Neural cell (in vitro differentiated cells): ENCODE data around the gene MGAT5. TPM values are rescaled to one million over a fixed set of nuclear protein-coding genes. Genes with fewer than 3 reads are reported as not detected.

Source experiments
- H2AFZ ChIP-seq: fragments of 200-600, 300-800 bp; sonication (generic), shearing (Covaris generic); 2 replicates; pipeline ENCODE4 v1.6.0; 2014; ENCODE audit warnings: low read depth, mild to moderate bottlenecking, antibody characterized with exemption, low read length, moderate library complexity
- H3F3A ChIP-seq: fragments of 200-600 bp; shearing (Covaris generic); 2 replicates; pipeline ENCODE4 v1.6.1; 2016; ENCODE audit warnings: mild to moderate bottlenecking, moderate library complexity, mixed read lengths, antibody characterized with exemption, low read length; ENCODE audit not compliant: insufficient read depth, poor library complexity, severe bottlenecking
- H3K27ac ChIP-seq: fragments of 200-600, 300-800 bp; sonication (generic), shearing (Covaris generic); 2 replicates; pipeline ENCODE4 v1.5.1; 2014; ENCODE audit warnings: mild to moderate bottlenecking, low read length, moderate library complexity
- H3K27me3 ChIP-seq: fragments of 300-800, 200-600 bp; sonication (generic), shearing (Covaris generic); 2 replicates; pipeline ENCODE4 v1.6.0; 2014; ENCODE audit warnings: mild to moderate bottlenecking, low read depth, low read length, moderate library complexity; ENCODE audit not compliant: insufficient read depth
- H3K36me3 ChIP-seq: fragments of 300-800, 200-600 bp; sonication (generic), shearing (Covaris generic); 2 replicates; pipeline ENCODE4 v1.5.1; 2014; ENCODE audit warnings: mild to moderate bottlenecking, antibody characterized with exemption, low read length, moderate library complexity; ENCODE audit not compliant: insufficient read depth
- H3K4me2 ChIP-seq: fragments of 300-800, 200-600 bp; sonication (generic), shearing (Covaris generic); 2 replicates; pipeline ENCODE4 v1.6.0; 2014; ENCODE audit warnings: mild to moderate bottlenecking, low read length
- H3K4me3 ChIP-seq: fragments of 300-800, 200-600 bp; sonication (generic), shearing (Covaris generic); 2 replicates; pipeline ENCODE4 v1.5.1; 2014; ENCODE audit warnings: mild to moderate bottlenecking, low read length, moderate library complexity
- H3K79me2 ChIP-seq: fragments of 200-600 bp; shearing (Covaris generic); replicated peaks from 2 replicates; pipeline ENCODE4 v1.6.0; 2014; ENCODE audit warnings: mild to moderate bottlenecking, low read length, moderate library complexity; ENCODE audit not compliant: insufficient read depth
- H3K9ac ChIP-seq: fragments of 300-800, 200-600 bp; sonication (generic), shearing (Covaris generic); 2 replicates; pipeline ENCODE4 v1.6.1; 2016; ENCODE audit warnings: mild to moderate bottlenecking, low read length, mixed read lengths
- H3K9me2 ChIP-seq: fragments of 200-600 bp; shearing (Covaris generic); 2 replicates; pipeline ENCODE4 v1.6.1; 2016; ENCODE audit warnings: mild to moderate bottlenecking, low read length, mixed read lengths; ENCODE audit not compliant: insufficient read depth
- H3K9me3 ChIP-seq: fragments of 200-600, 300-800 bp; sonication (generic), shearing (Covaris generic); 2 replicates; pipeline ENCODE4 v1.6.1; 2016; ENCODE audit warnings: mild to moderate bottlenecking, mixed run types, low read length, moderate library complexity, mixed read lengths
- H4K20me1 ChIP-seq: fragments of 200-600 bp; shearing (Covaris generic); 2 replicates; pipeline ENCODE4 v1.6.1; 2016; ENCODE audit warnings: mild to moderate bottlenecking, mixed run types; ENCODE audit not compliant: insufficient read depth
- CTCF ChIP-seq: fragments of 450-650 bp; IDR thresholded peaks from 2 replicates; pipeline ENCODE4 v1.5.1; 2014; ENCODE audit warnings: antibody characterized with exemption, mild to moderate bottlenecking, moderate library complexity; ENCODE audit not compliant: poor library complexity, severe bottlenecking
- EP300 ChIP-seq: fragments of 450-650 bp; conservative IDR thresholded peaks from 2 replicates; pipeline ENCODE4 v1.6.1; 2014; ENCODE audit warnings: antibody characterized with exemption, mild to moderate bottlenecking, moderate library complexity; ENCODE audit not compliant: poor library complexity, severe bottlenecking
- EZH2 ChIP-seq: fragments of 200-600, 300-800 bp; shearing (Covaris generic), sonication (generic); IDR thresholded peaks from 2 replicates; pipeline ENCODE4 v1.6.1; 2014; ENCODE audit warnings: antibody characterized with exemption, low read length, borderline replicate concordance, mild to moderate bottlenecking; ENCODE audit not compliant: insufficient read depth, poor library complexity, severe bottlenecking
- MXI1 ChIP-seq: fragments of 450-650 bp; conservative IDR thresholded peaks from 2 replicates; pipeline ENCODE4 v1.6.1; 2014; ENCODE audit warnings: antibody characterized with exemption, mild to moderate bottlenecking; ENCODE audit not compliant: poor library complexity, severe bottlenecking
- POLR2AphosphoS5 ChIP-seq: IDR thresholded peaks from 2 replicates; pipeline ENCODE4 v1.6.1; 2012
- RAD21 ChIP-seq: fragments of 450-650 bp; conservative IDR thresholded peaks from 2 replicates; pipeline ENCODE4 v1.6.1; 2014; ENCODE audit warnings: antibody characterized with exemption, mild to moderate bottlenecking, moderate library complexity
- REST ChIP-seq: IDR thresholded peaks from 2 replicates; pipeline ENCODE4 v1.6.1; 2012; ENCODE audit warnings: borderline replicate concordance
- SMC3 ChIP-seq: fragments of 450-650 bp; conservative IDR thresholded peaks from 2 replicates; pipeline ENCODE4 v1.6.1; 2014; ENCODE audit warnings: antibody characterized with exemption, mild to moderate bottlenecking, moderate library complexity; ENCODE audit not compliant: poor library complexity
- TAF1 ChIP-seq: IDR thresholded peaks from 2 replicates; pipeline ENCODE4 v1.6.1; 2012; ENCODE audit warnings: low read depth
- polyA plus RNA-seq: library from polyadenylated mRNA; depleted of rRNA; stranded (reverse); fragments of >200 nt; gene quantifications from 2 replicates; pipeline ENCODE4 v1.2.3, GENCODE V29; 2014

Gene MGAT5
- polyA plus RNA-seq, 1 donor from 2014 or later: 40.9 TPM

- no peak for TF ChIP-seq POLR2AphosphoS5
- TF ChIP-seq REST: no peak
- TF ChIP-seq TAF1: no peak
- no peak for TF ChIP-seq EP300
- no peak for TF ChIP-seq EZH2
- no peak for TF ChIP-seq RAD21
- Histone ChIP-seq H3K9me3 (no peaks in the 10 kb centered on the region), H3K27ac (no peak overlapping the region), H3K4me2 (no peak overlapping the region), H4K20me1 (no peaks in the 10 kb centered on the region), H3K79me2 (no peaks in the 10 kb centered on the region), H3K27me3 (no peaks in the 10 kb centered on the region), H3K9ac (no peak overlapping the region), H3K4me3 (no peak overlapping the region), H2AFZ (no peak overlapping the region), H3K9me2 (no peaks in the 10 kb centered on the region), H3F3A (no peaks in the 10 kb centered on the region), H3K36me3 (no peaks in the 10 kb centered on the region)
These were observed 143.4 kb downstream of the MGAT5 start for GRCh38 chr2:134397146-134397896.

GRCh38 chr2:134398300-134398699 lies 144.4 kb downstream of the MGAT5 start:
- Histone ChIP-seq H3K79me2 (no peaks in the 10 kb centered on the region), H3K27ac (no peak overlapping the region), H3K9ac (no peak overlapping the region), H3K36me3 (no peaks in the 10 kb centered on the region), H2AFZ (no peak overlapping the region), H3K9me2 (no peaks in the 10 kb centered on the region), H3K4me2 (no peak overlapping the region), H4K20me1 (no peaks in the 10 kb centered on the region), H3K9me3 (no peaks in the 10 kb centered on the region), H3F3A (no peaks in the 10 kb centered on the region), H3K4me3 (no peak overlapping the region), H3K27me3 (no peaks in the 10 kb centered on the region)
- no peak for TF ChIP-seq EZH2
- TF ChIP-seq TAF1: no peak
- TF ChIP-seq RAD21: no peak
- TF ChIP-seq SMC3: no peak
- no peak for TF ChIP-seq REST
- no peak for TF ChIP-seq CTCF
- TF ChIP-seq MXI1: no peak
- TF ChIP-seq EP300: no peak
- TF ChIP-seq POLR2AphosphoS5: no peak
